ENCODE data around the gene TEC. TPM values are rescaled to one million over a fixed set of nuclear protein-coding genes. Genes with fewer than 3 reads are reported as not detected.
A peak's percentile ranks its signal among the peaks of the same experiment; 100 is the strongest.
"Not testable (repeated sequence)": the region's sequence is repeated elsewhere in the genome, so short reads cannot be mapped to it uniquely, and the experiment has no call there.

Gene TEC
- total and polyA plus RNA-seq, 3 donors from 2014 or later = 3.5 to 10.8 (median 9.2) TPM

GRCh38 chr4:48222491-48222890 is 47.1 kb downstream of the TEC start:
- no peak for DNase-seq
- 89 to 93% methylated on average over 2 of the region's 2 CpGs for WGBS, 2 donors
- no peak for TF ChIP-seq CTCF (IDR thresholded peaks at IDR 0.05)
- TF ChIP-seq POLR2A (IDR thresholded peaks at IDR 0.05) = no peak
- H3K36me3 ChIP-seq (ENCODE audit: low read depth, missing control alignments) = no peaks in the 10 kb centered on the region
- H3K4me1 ChIP-seq = no peaks in the 10 kb centered on the region
- intact Hi-C loops (cut with DNase I; ENCODE audit: low total_unique reads) = no loop called here
- no peaks in the 10 kb centered on the region for H3K9me3 ChIP-seq
- no peak overlapping the region for H3K27ac ChIP-seq
- H3K27me3 ChIP-seq = no peaks in the 10 kb centered on the region
- H3K4me3 ChIP-seq = no peak overlapping the region

- intact Hi-C loops (cut with DNase I; ENCODE audit: low total_unique reads); H3K4me1 ChIP-seq; H3K27me3 ChIP-seq; H3K36me3 ChIP-seq (ENCODE audit: low read depth, missing control alignments); H3K9me3 ChIP-seq; H3K4me3 ChIP-seq; DNase-seq: not testable (repeated sequence)
- H3K27ac ChIP-seq = peak overlapping the region; percentile 37 to 64
- 55 to 57% methylated on average over 8 of the region's 8 CpGs for WGBS, 2 donors
Observed at GRCh38 chr4:48219430-48219829, 50.2 kb downstream of the TEC start.

- no peak overlapping the region for H3K27ac ChIP-seq
- TF ChIP-seq CTCF (IDR thresholded peaks at IDR 0.05) = no peak
- TF ChIP-seq POLR2A (IDR thresholded peaks at IDR 0.05) = no peak
- H3K36me3 ChIP-seq (ENCODE audit: low read depth, missing control alignments) = no peaks in the 10 kb centered on the region
- no peaks in the 10 kb centered on the region for H3K27me3 ChIP-seq
- H3K4me3 ChIP-seq = no peak overlapping the region
- DNase-seq = no peak
- intact Hi-C loops (cut with DNase I; ENCODE audit: low total_unique reads) = no loop called here
- H3K9me3 ChIP-seq = no peaks in the 10 kb centered on the region
- H3K4me1 ChIP-seq = no peaks in the 10 kb centered on the region
- 97 to 100% methylated on average over 1 of the region's 1 CpG for WGBS, 2 donors
Observed at GRCh38 chr4:48216563-48216962, 53.1 kb downstream of the TEC start.

GRCh38 chr4:48215977-48216376 is 53.7 kb downstream of the TEC start:
- H3K36me3 ChIP-seq (ENCODE audit: low read depth, missing control alignments) = no peaks in the 10 kb centered on the region
- no peaks in the 10 kb centered on the region for H3K4me1 ChIP-seq
- 79 to 89% methylated on average over 1 of the region's 1 CpG for WGBS, 2 donors
- intact Hi-C loops (cut with DNase I; ENCODE audit: low total_unique reads) = no loop called here
- H3K9me3 ChIP-seq = no peaks in the 10 kb centered on the region
- no peak for DNase-seq
- TF ChIP-seq POLR2A (IDR thresholded peaks at IDR 0.05) (no peak), CTCF (IDR thresholded peaks at IDR 0.05) (no peak)
- no peak overlapping the region for H3K4me3 ChIP-seq
- no peaks in the 10 kb centered on the region for H3K27me3 ChIP-seq
- H3K27ac ChIP-seq = no peak overlapping the region

- Histone ChIP-seq H3K27me3 (no peaks in the 10 kb centered on the region), H3K27ac (no peak overlapping the region), H3K9me3 (no peaks in the 10 kb centered on the region), H3K36me3 (ENCODE audit: low read depth, missing control alignments) (no peaks in the 10 kb centered on the region), H3K4me3 (no peak overlapping the region), H3K4me1 (no peaks in the 10 kb centered on the region)
- no peak for DNase-seq
- 68 to 71% methylated on average over 6 of the region's 6 CpGs for WGBS, 2 donors
- intact Hi-C loops (cut with DNase I; ENCODE audit: low total_unique reads) = no loop called here
- TF ChIP-seq POLR2A (IDR thresholded peaks at IDR 0.05) (no peak), CTCF (IDR thresholded peaks at IDR 0.05) (no peak)
Observed at GRCh38 chr4:48212165-48212564, 57.5 kb downstream of the TEC start.

Measured in testis (tissue), 3 donors.